HG03066 (cell line): ENCODE results near the gene TNKS1BP1.

ENCODE experiments used
- ATAC-seq: cut with Tn5 transposase; IDR thresholded peaks from one replicate; pipeline ENCODE4 v1.9.1; 2021; ENCODE audit warnings: low read depth; ENCODE audit not compliant: unreplicated experiment

TNKS1BP1 gene

GRCh38 chr11:57332694-57333440, 8.1 kb upstream of the TNKS1BP1 start:
- no peak for ATAC-seq

GRCh38 chr11:57331720-57332119, 7.0 kb upstream of the TNKS1BP1 start:
- ATAC-seq, result no peak

GRCh38 chr11:57330029-57330428, 5.3 kb upstream of the TNKS1BP1 start:
- ATAC-seq, result no peak

GRCh38 chr11:57327721-57328120, 3.0 kb upstream of the TNKS1BP1 start:
- no peak for ATAC-seq

GRCh38 chr11:57325735-57326048, 940 bp upstream of the TNKS1BP1 start:
- no peak for ATAC-seq

GRCh38 chr11:57324154-57324885, 432 bp downstream of the TNKS1BP1 start:
- ATAC-seq, result no peak

GRCh38 chr11:57323855-57324153, 948 bp downstream of the TNKS1BP1 start:
- ATAC-seq, result no peak

GRCh38 chr11:57323167-57323854, 1.4 kb downstream of the TNKS1BP1 start:
- no peak for ATAC-seq

GRCh38 chr11:57322256-57323166, 2.2 kb downstream of the TNKS1BP1 start:
- ATAC-seq, result no peak

GRCh38 chr11:57321388-57322255, 3.1 kb downstream of the TNKS1BP1 start:
- ATAC-seq, result no peak

- ATAC-seq, result no peak
Measured at GRCh38 chr11:57320719-57321387, 3.9 kb downstream of the TNKS1BP1 start.

- ATAC-seq, result no peak
Measured at GRCh38 chr11:57320067-57320718, 4.6 kb downstream of the TNKS1BP1 start.

GRCh38 chr11:57318178-57318577, 6.6 kb downstream of the TNKS1BP1 start:
- no peak for ATAC-seq

GRCh38 chr11:57316017-57316416, 8.7 kb downstream of the TNKS1BP1 start:
- no peak for ATAC-seq

GRCh38 chr11:57315491-57315890, 9.3 kb downstream of the TNKS1BP1 start:
- ATAC-seq, result no peak

GRCh38 chr11:57314221-57314973, 10.4 kb downstream of the TNKS1BP1 start:
- no peak for ATAC-seq

- no peak for ATAC-seq
Measured at GRCh38 chr11:57313788-57314135, 11.0 kb downstream of the TNKS1BP1 start.

- no peak for ATAC-seq
Measured at GRCh38 chr11:57313071-57313787, 11.5 kb downstream of the TNKS1BP1 start.
